ENCODE measurements around the gene SLC35A4. TPM values are rescaled to one million over a fixed set of nuclear protein-coding genes. Genes with fewer than 3 reads are reported as not detected.

Gene SLC35A4
- total and polyA plus RNA-seq, 10 donors, result 23.3 to 64.0 (median 55.8) TPM

GRCh38 chr5:140569197-140569596 lies 4.6 kb downstream of the SLC35A4 start:
- H3K27me3 ChIP-seq (replicated peaks in 1 of 7), result no peaks in the 10 kb centered on the region
- no peak for DNase-seq
- no peaks in the 10 kb centered on the region for H3K9me3 ChIP-seq
- TF ChIP-seq CTCF (IDR thresholded peaks at IDR 0.05 in 8 of 11, conservative IDR thresholded peaks at IDR 0.05 in 3 of 11), result no peak
- TF ChIP-seq POLR2A (IDR thresholded peaks at IDR 0.05), result no peak
- no peak for TF ChIP-seq POLR2AphosphoS5 (IDR thresholded peaks at IDR 0.05)
- intact Hi-C loops (cut with DNase I; ENCODE audit: low total_unique reads), result loop anchor here (5.0 kb wide), 1 partner anchor 68 kb away; the partner anchor contains the start of gene TMCO6
- peaks cover 0 to 50% (median 30%) of the 10 kb centered on the region in 6 donors for H3K36me3 ChIP-seq
- H3K27ac ChIP-seq, result peak overlapping the region; percentile 43 to 86 (median 74)
- H3K4me3 ChIP-seq, result peak overlapping the region in 1 of 8 donors; percentile 43
- WGBS, 5 donors, result 21 to 25% (median 24%) methylated on average over 4 of the region's 4 CpGs
- peaks cover 21 to 79% (median 52%) of the 10 kb centered on the region in 6 donors for H3K4me1 ChIP-seq

- Histone ChIP-seq H3K27ac (peak overlapping the region in 7 of 8 donors; percentile 43 to 86 (median 76)), H3K9me3 (no peaks in the 10 kb centered on the region), H3K4me3 (no peak overlapping the region), H3K36me3 (peaks cover 0 to 55% (median 30%) of the 10 kb centered on the region in 6 donors), H3K4me1 (peaks cover 21 to 80% (median 51%) of the 10 kb centered on the region in 6 donors), H3K27me3 (replicated peaks in 1 of 7) (no peaks in the 10 kb centered on the region)
- 90 to 96% (median 95%) methylated on average over 4 of the region's 4 CpGs for WGBS, 5 donors
- no peak for TF ChIP-seq CTCF (IDR thresholded peaks at IDR 0.05 in 8 of 11, conservative IDR thresholded peaks at IDR 0.05 in 3 of 11)
- no peak for DNase-seq
- intact Hi-C loops (cut with DNase I; ENCODE audit: low total_unique reads), result no loop called here
Measured at GRCh38 chr5:140570058-140570457, 5.4 kb downstream of the SLC35A4 start.

- TF ChIP-seq POLR2AphosphoS5 (IDR thresholded peaks at IDR 0.05), result no peak
- no peak for TF ChIP-seq CTCF (IDR thresholded peaks at IDR 0.05 in 8 of 11, conservative IDR thresholded peaks at IDR 0.05 in 3 of 11)
- no peak for TF ChIP-seq POLR2A (IDR thresholded peaks at IDR 0.05)
- Histone ChIP-seq H3K36me3 (peaks cover 0 to 58% (median 30%) of the 10 kb centered on the region in 6 donors), H3K9me3 (no peaks in the 10 kb centered on the region), H3K4me1 (peaks cover 16 to 80% (median 50%) of the 10 kb centered on the region in 6 donors), H3K27me3 (replicated peaks in 1 of 7) (no peaks in the 10 kb centered on the region), H3K4me3 (no peak overlapping the region), H3K27ac (peak overlapping the region in 6 of 8 donors; percentile 17 to 86 (median 78))
- WGBS, 5 donors, result 93 to 100% (median 100%) methylated on average over 1 of the region's 1 CpG
- intact Hi-C loops (cut with DNase I; ENCODE audit: low total_unique reads), result no loop called here
- no peak for DNase-seq
Measured at GRCh38 chr5:140570488-140570887, 5.9 kb downstream of the SLC35A4 start.

- peak overlapping the region in 6 of 8 donors; percentile 17 to 86 (median 78) for H3K27ac ChIP-seq
- 78 to 88% (median 82%) methylated on average over 5 of the region's 5 CpGs for WGBS, 5 donors
- no peak for TF ChIP-seq CTCF (IDR thresholded peaks at IDR 0.05 in 8 of 11, conservative IDR thresholded peaks at IDR 0.05 in 3 of 11)
- TF ChIP-seq POLR2AphosphoS5 (IDR thresholded peaks at IDR 0.05), result peak in 2 of 3 donors; percentile 31 to 35
- TF ChIP-seq POLR2A (IDR thresholded peaks at IDR 0.05), result no peak
- peaks cover 10 to 80% (median 48%) of the 10 kb centered on the region in 6 donors for H3K4me1 ChIP-seq
- DNase-seq, result no peak
- H3K9me3 ChIP-seq, result no peaks in the 10 kb centered on the region
- intact Hi-C loops (cut with DNase I; ENCODE audit: low total_unique reads), result no loop called here
- H3K27me3 ChIP-seq (replicated peaks in 1 of 7), result no peaks in the 10 kb centered on the region
- H3K36me3 ChIP-seq, result peaks cover 0 to 55% (median 30%) of the 10 kb centered on the region in 6 donors
- H3K4me3 ChIP-seq, result no peak overlapping the region
Measured at GRCh38 chr5:140571105-140571504, 6.5 kb downstream of the SLC35A4 start.
